Endothelial cell (in vitro differentiated cells): ENCODE measurements around the gene DNAH17. TPM values are rescaled to one million over a fixed set of nuclear protein-coding genes. Genes with fewer than 3 reads are reported as not detected.

Source experiments
- DNase-seq: peaks from one replicate; pipeline ENCODE4 v3.0.0; 2021; ENCODE audit warnings: low spot score
- H3K27ac Mint-ChIP-seq: one replicate; pipeline ENCODE4 v1.8.0; 2021; ENCODE audit warnings: mixed read lengths, inconsistent platforms; ENCODE audit not compliant: unreplicated experiment
- H3K27me3 Mint-ChIP-seq: one replicate; pipeline ENCODE4 v1.8.0; 2021; ENCODE audit warnings: mild to moderate bottlenecking, moderate library complexity, mixed read lengths, inconsistent platforms; ENCODE audit not compliant: unreplicated experiment
- H3K36me3 Mint-ChIP-seq: one replicate; pipeline ENCODE4 v1.8.0; 2021; ENCODE audit warnings: mild to moderate bottlenecking, low read depth, mixed read lengths, inconsistent platforms; ENCODE audit not compliant: unreplicated experiment
- H3K4me1 Mint-ChIP-seq: one replicate; pipeline ENCODE4 v1.8.0; 2021; ENCODE audit warnings: mild to moderate bottlenecking, mixed read lengths, inconsistent platforms; ENCODE audit not compliant: unreplicated experiment
- H3K4me3 Mint-ChIP-seq: one replicate; pipeline ENCODE4 v1.8.0; 2021; ENCODE audit warnings: mild to moderate bottlenecking, mixed read lengths, inconsistent platforms; ENCODE audit not compliant: unreplicated experiment
- H3K9me3 Mint-ChIP-seq: one replicate; pipeline ENCODE4 v1.8.0; 2021; ENCODE audit warnings: mixed read lengths, inconsistent platforms; ENCODE audit not compliant: unreplicated experiment
- CTCF ChIP-seq: fragments of 200-600 bp; sonication (generic); IDR thresholded peaks from one replicate; pipeline ENCODE4 v1.5.0; 2021; ENCODE audit warnings: antibody characterized with exemption; ENCODE audit not compliant: unreplicated experiment
- total RNA-seq: library from RNA; stranded (reverse); fragmentation: NEBNext Ultra II Directional; extraction: Animal tissue kit (Norgen Biotek cat#: 25700); gene quantifications from one replicate; pipeline ENCODE4 v1.2.1, GENCODE V29; 2021; ENCODE audit not compliant: unreplicated experiment

The DNAH17 gene
- total RNA-seq, 1 donor from 2014 or later: 1.0 TPM

DNA sequence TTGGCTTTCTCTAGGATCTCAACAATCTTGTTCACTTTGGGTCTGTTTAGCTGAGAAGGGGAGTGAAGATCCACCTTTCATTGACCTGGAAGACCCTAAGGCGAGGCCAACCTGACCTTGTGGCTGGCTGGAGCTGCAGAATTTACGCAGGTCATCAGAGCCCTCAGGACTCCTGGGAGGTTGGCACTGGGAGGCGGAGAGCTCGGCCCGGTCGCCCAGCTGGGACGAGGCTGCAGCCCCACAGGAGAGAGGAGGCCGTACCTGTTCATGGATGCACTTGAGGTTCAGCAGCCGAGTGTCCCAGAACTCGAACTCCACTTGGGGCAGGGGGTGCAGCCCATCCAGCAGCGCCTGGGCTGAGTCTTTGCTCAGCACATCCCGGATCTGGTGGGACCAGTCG lies 5.9 kb downstream of the DNAH17 start:
- no peak for TF ChIP-seq CTCF
- Mint-ChIP-seq H3K4me1 (peaks cover 2% of the 10 kb centered on the region), H3K9me3 (no peaks in the 10 kb centered on the region), H3K27ac (no peak overlapping the region), H3K4me3 (no peak overlapping the region), H3K36me3 (no peaks in the 10 kb centered on the region), H3K27me3 (peaks cover 5% of the 10 kb centered on the region)
- no peak for DNase-seq

DNA sequence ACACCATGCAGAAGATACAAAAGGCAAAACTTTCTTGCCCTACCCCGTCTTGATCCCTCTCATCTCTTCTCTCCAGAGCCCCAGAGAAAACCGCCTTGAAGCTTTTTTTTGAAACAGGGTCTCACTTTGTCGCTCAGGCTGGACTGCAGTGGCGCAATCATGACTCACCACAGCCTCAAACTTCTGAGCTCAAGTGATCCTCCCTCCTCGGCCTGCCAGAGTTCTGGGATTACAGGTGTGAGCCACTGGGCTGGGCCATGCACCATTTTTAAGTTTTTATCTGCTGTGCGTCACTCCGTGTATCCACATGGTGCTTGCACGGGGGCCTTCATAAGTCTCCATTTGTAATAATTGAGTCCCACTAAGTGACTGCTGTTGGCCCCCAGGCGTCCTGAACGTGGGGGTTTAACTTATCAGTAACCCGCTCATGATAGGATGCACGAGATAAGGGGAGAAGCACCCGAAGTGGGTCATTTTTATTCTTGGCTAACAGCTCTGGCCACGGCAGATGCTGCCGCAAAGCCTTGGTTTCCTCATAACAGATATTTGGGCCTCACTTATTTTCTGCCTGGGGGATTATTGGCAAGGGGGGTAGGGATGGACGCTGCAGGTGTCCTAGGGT lies 8.6 kb downstream of the DNAH17 start:
- Mint-ChIP-seq H3K27ac (no peak overlapping the region), H3K9me3 (no peaks in the 10 kb centered on the region), H3K36me3 (no peaks in the 10 kb centered on the region), H3K4me3 (no peak overlapping the region), H3K27me3 (peaks cover 3% of the 10 kb centered on the region), H3K4me1 (no peaks in the 10 kb centered on the region)
- no peak for DNase-seq
- no peak for TF ChIP-seq CTCF

DNA sequence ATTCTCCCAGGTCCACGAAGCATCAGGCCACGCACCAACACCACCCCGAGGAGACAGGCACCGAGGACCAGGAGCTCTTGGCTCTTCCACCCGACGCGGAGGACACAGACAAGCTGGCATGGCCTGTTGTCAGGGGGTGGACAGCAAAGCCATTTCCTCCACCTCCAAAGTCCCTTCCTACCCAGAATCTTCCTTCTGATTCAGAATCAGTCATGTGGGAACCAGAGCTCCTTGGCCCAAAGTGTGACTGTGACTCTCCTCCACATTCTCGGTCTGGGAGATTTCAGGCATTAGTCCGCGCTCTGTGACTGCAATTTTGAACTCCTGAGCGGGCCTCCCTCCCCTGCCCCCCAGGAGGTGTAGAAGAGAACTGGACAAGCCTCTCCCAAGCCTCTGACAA lies 9.2 kb downstream of the DNAH17 start:
- H3K4me1 Mint-ChIP-seq: no peaks in the 10 kb centered on the region
- peaks cover 3% of the 10 kb centered on the region for H3K27me3 Mint-ChIP-seq
- no peak overlapping the region for H3K27ac Mint-ChIP-seq
- H3K4me3 Mint-ChIP-seq: no peak overlapping the region
- no peaks in the 10 kb centered on the region for H3K36me3 Mint-ChIP-seq
- no peak for TF ChIP-seq CTCF
- no peak for DNase-seq
- H3K9me3 Mint-ChIP-seq: no peaks in the 10 kb centered on the region

- H3K9me3 Mint-ChIP-seq: no peaks in the 10 kb centered on the region
- no peaks in the 10 kb centered on the region for H3K4me1 Mint-ChIP-seq
- no peaks in the 10 kb centered on the region for H3K36me3 Mint-ChIP-seq
- no peak overlapping the region for H3K4me3 Mint-ChIP-seq
- no peak for TF ChIP-seq CTCF
- H3K27me3 Mint-ChIP-seq: peaks cover 3% of the 10 kb centered on the region
- peak overlapping the region; percentile 13 for H3K27ac Mint-ChIP-seq
- no peak for DNase-seq
Measured at GRCh38 chr17:78566947-78567346, 10.2 kb downstream of the DNAH17 start.

GRCh38 chr17:78563189-78564145 lies 13.7 kb downstream of the DNAH17 start:
- Mint-ChIP-seq H3K9me3 (no peaks in the 10 kb centered on the region), H3K27ac (no peak overlapping the region), H3K4me3 (no peak overlapping the region), H3K4me1 (no peaks in the 10 kb centered on the region), H3K36me3 (no peaks in the 10 kb centered on the region), H3K27me3 (peaks cover 1% of the 10 kb centered on the region)
- no peak for TF ChIP-seq CTCF
- DNase-seq: no peak
